Transverse colon (tissue), 4 donors: ENCODE results near the gene CDK1.

Experiments used
- EP300 ChIP-seq: sonication (generic); formaldehyde crosslinking; IDR thresholded peaks from one replicate; pipeline ENCODE4 v1.6.1; 2017; ENCODE audit warnings: antibody characterized with exemption, low read depth
- POLR2A ChIP-seq: fragments of 450-650 bp; IDR thresholded peaks from one replicate; pipeline ENCODE4 v1.6.1; 2016; ENCODE audit warnings: antibody characterized with exemption, mild to moderate bottlenecking, moderate library complexity
- POLR2AphosphoS5 ChIP-seq, 3 donors: sonication (generic); formaldehyde crosslinking; IDR thresholded peaks; one replicate each; pipeline ENCODE4 v1.6.1; 2016; ENCODE audit warnings: antibody characterized with exemption in 3 of 3
- TF ChIP-seq, protein P1 (sequence below), 5 experiments: fragments of 200-600 bp in 3 of 5; fragments of 450-650 bp in 2 of 5; sonication (generic) in 3 of 5; IDR thresholded peaks; 1 replicate in 2 of 5; 2 replicates in 3 of 5; pipeline ENCODE4 v1.5.1; 2016 to 2017; ENCODE audit warnings: antibody characterized with exemption in 5 of 5, inconsistent platforms in 3 of 5, mild to moderate bottlenecking in 2 of 5, moderate library complexity in 1 of 5

DNA sequence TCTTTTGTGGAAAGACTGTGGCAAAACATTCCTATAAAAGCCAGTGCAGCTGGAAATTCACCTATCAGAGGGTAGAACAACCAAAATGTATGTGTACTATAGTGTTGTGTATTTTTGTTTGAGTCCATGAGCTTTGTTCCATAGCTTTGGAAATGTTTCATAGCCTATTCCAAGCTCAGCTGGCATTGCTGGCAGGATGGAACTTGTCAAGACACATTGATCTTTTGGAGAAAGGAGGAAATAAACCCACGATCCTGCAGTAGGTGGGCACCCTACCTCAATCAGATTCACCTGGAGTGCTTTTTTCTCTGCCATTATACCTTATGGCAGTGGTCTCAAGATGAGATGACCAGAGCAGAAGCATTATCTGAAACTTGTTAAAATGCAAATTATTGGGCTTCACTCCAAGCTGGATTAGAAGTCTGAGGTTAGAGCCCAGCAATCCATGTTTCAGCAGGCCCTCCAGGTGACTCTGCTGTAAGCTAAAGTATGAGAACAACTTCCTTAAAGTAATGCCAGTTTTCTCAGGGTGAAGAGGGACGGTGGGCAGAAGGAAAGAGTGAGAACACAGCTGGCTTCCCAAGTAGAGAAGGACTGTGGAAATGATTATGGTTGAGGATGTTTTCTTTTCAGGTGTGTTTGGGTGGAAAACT lies 30.3 kb upstream of the CDK1 start:
- TF ChIP-seq, protein P1, sequence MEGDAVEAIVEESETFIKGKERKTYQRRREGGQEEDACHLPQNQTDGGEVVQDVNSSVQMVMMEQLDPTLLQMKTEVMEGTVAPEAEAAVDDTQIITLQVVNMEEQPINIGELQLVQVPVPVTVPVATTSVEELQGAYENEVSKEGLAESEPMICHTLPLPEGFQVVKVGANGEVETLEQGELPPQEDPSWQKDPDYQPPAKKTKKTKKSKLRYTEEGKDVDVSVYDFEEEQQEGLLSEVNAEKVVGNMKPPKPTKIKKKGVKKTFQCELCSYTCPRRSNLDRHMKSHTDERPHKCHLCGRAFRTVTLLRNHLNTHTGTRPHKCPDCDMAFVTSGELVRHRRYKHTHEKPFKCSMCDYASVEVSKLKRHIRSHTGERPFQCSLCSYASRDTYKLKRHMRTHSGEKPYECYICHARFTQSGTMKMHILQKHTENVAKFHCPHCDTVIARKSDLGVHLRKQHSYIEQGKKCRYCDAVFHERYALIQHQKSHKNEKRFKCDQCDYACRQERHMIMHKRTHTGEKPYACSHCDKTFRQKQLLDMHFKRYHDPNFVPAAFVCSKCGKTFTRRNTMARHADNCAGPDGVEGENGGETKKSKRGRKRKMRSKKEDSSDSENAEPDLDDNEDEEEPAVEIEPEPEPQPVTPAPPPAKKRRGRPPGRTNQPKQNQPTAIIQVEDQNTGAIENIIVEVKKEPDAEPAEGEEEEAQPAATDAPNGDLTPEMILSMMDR (IDR thresholded peaks at IDR 0.05): no peak
- TF ChIP-seq POLR2AphosphoS5 (IDR thresholded peaks at IDR 0.05) (no peak), EP300 (no peak), POLR2A (no peak)
